Measurements from ENCODE around the gene CPNE9.
A peak's percentile ranks its signal among the peaks of the same experiment; 100 is the strongest.

Gene CPNE9, protein sequence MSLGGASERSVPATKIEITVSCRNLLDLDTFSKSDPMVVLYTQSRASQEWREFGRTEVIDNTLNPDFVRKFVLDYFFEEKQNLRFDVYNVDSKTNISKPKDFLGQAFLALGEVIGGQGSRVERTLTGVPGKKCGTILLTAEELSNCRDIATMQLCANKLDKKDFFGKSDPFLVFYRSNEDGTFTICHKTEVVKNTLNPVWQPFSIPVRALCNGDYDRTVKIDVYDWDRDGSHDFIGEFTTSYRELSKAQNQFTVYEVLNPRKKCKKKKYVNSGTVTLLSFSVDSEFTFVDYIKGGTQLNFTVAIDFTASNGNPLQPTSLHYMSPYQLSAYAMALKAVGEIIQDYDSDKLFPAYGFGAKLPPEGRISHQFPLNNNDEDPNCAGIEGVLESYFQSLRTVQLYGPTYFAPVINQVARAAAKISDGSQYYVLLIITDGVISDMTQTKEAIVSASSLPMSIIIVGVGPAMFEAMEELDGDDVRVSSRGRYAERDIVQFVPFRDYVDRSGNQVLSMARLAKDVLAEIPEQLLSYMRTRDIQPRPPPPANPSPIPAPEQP

DNA sequence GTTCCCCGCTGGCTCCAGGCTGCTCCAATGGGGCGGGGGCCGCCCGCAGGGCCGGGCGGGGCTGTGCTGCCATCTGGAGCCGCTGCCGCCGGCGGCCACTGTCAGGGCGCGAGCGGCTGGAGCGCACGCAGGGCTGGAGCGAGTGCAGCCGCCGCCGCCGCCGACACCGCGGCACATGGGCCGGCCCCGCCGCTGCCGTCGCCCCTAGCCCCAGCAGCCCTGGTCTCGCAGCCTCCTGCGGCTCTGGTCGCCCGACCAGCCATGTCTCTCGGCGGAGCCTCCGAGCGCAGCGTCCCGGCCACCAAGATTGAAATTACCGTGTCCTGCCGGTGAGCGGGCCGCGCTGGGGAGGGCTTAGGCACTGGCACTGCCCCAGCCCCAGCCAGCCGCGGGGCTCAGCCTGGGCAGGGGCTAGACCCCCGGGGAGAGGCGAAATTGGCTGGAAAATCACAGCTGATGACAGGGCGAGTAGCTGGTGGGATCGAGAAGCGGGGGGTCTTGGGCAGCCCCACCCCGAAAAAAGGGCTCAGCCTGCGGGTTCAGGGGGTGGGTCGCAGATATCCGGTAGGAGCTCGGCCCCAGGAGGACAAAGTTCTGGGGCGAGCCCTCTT, at the start of gene CPNE9:
Gene CPNE9 (plus strand): TSS at position 98 of the 611 bp plus-strand sequence. CDS start 164 bp downstream, at position 262.
- Mint-ChIP-seq H3K4me1 (no peaks in the 10 kb centered on the region), H3K9me3 (peaks cover 3% of the 10 kb centered on the region), H3K36me3 (ENCODE audit: low read depth) (peaks cover 19% of the 10 kb centered on the region), H3K27ac (no peak within 1 kb of the TSS), H3K4me3 (peak within 1 kb of the TSS; percentile 39 to 70 (median 44)), H3K27me3 (ENCODE audit: low read depth) (peaks cover 44% of the 10 kb centered on the region)
- TF ChIP-seq, protein P1, sequence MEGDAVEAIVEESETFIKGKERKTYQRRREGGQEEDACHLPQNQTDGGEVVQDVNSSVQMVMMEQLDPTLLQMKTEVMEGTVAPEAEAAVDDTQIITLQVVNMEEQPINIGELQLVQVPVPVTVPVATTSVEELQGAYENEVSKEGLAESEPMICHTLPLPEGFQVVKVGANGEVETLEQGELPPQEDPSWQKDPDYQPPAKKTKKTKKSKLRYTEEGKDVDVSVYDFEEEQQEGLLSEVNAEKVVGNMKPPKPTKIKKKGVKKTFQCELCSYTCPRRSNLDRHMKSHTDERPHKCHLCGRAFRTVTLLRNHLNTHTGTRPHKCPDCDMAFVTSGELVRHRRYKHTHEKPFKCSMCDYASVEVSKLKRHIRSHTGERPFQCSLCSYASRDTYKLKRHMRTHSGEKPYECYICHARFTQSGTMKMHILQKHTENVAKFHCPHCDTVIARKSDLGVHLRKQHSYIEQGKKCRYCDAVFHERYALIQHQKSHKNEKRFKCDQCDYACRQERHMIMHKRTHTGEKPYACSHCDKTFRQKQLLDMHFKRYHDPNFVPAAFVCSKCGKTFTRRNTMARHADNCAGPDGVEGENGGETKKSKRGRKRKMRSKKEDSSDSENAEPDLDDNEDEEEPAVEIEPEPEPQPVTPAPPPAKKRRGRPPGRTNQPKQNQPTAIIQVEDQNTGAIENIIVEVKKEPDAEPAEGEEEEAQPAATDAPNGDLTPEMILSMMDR (IDR thresholded peaks at IDR 0.05; ENCODE audit: unreplicated experiment in 3 of 3): no peak

DNA sequence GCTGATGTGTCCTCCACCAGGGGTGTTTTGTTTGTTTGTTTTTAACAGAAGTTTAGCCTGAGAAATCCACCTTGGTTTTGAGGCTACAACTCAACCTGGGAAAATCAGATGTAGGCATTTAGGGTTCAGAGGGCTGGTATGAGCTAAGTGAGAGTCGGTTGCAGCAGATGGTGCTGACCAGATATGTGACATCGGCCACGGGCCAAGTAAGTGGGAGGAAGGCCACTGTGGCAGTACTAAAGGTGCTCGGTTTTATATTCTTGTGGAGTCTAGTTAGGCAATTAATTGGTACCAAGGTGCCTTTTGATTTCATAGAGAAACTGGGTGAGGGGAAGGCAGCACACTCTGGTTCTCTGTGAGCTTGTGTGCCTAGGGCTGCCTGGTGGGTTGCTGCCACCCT, 43.8 kb upstream of the CPNE9 start:
- Mint-ChIP-seq H3K27me3 (ENCODE audit: low read depth) (no peaks in the 10 kb centered on the region), H3K4me1 (no peaks in the 10 kb centered on the region), H3K4me3 (no peak overlapping the region), H3K9me3 (no peaks in the 10 kb centered on the region), H3K36me3 (ENCODE audit: low read depth) (peaks cover 76% of the 10 kb centered on the region), H3K27ac (no peak overlapping the region)
- TF ChIP-seq, protein P1 (IDR thresholded peaks at IDR 0.05; ENCODE audit: unreplicated experiment in 3 of 3): no peak

DNA sequence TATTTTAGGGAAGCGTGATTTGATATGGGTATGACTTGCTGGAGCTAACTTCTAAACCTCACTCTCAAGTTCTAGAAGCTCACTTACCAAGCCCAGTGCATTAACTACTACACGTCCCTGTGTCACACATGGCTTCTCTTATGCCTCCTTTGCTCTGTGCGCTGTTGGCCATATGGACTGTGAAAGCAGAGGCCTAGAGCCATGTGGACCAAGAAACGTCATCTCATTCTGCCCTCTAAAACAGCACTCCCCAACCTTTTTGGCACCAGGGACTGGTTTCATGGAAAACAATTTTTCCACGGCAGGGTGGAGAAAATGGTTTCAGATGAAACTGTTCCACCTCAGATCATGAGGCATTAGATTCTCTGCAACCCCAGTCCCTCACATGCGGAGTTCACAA, 42.7 kb upstream of the CPNE9 start:
- H3K4me3 Mint-ChIP-seq: no peak overlapping the region
- peaks cover 79% of the 10 kb centered on the region for H3K36me3 Mint-ChIP-seq (ENCODE audit: low read depth)
- no peak overlapping the region for H3K27ac Mint-ChIP-seq
- no peaks in the 10 kb centered on the region for H3K27me3 Mint-ChIP-seq (ENCODE audit: low read depth)
- TF ChIP-seq, protein P1 (IDR thresholded peaks at IDR 0.05; ENCODE audit: unreplicated experiment in 3 of 3): no peak
- no peaks in the 10 kb centered on the region for H3K9me3 Mint-ChIP-seq
- H3K4me1 Mint-ChIP-seq: no peaks in the 10 kb centered on the region

DNA sequence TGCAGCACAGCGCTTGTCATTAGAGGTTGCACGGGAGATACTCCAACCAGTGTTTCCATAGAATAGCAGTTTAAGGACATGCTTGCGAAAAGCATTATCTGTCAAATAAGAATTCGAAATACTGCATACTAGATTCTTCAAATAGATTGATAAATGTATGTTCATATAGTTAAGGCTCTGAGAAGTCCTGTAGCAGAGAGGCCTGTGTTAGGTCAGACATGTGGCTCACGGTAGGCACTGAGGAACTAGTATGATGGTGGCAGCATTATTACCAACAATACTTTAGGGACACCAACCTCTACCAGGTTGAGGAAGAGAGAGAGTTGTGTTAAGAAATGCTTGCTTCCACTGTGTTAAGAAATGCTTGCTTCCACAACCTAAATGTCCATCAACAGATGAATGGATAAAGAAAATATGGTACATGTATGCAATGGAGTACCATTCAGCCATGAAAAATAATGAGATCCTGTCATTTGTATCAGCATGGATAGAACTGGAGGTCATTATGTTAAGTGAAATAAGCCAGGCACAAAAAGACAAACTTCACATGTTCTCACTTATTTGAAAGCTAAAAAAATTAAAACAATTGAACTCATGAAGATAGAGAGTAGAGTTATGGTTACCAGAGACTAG, 39.4 kb upstream of the CPNE9 start:
- Mint-ChIP-seq H3K27ac (no peak overlapping the region), H3K36me3 (ENCODE audit: low read depth) (peaks cover 69% of the 10 kb centered on the region), H3K27me3 (ENCODE audit: low read depth) (no peaks in the 10 kb centered on the region), H3K9me3 (no peaks in the 10 kb centered on the region), H3K4me3 (no peak overlapping the region), H3K4me1 (no peaks in the 10 kb centered on the region)
- TF ChIP-seq, protein P1 (IDR thresholded peaks at IDR 0.05; ENCODE audit: unreplicated experiment in 3 of 3): no peak

DNA sequence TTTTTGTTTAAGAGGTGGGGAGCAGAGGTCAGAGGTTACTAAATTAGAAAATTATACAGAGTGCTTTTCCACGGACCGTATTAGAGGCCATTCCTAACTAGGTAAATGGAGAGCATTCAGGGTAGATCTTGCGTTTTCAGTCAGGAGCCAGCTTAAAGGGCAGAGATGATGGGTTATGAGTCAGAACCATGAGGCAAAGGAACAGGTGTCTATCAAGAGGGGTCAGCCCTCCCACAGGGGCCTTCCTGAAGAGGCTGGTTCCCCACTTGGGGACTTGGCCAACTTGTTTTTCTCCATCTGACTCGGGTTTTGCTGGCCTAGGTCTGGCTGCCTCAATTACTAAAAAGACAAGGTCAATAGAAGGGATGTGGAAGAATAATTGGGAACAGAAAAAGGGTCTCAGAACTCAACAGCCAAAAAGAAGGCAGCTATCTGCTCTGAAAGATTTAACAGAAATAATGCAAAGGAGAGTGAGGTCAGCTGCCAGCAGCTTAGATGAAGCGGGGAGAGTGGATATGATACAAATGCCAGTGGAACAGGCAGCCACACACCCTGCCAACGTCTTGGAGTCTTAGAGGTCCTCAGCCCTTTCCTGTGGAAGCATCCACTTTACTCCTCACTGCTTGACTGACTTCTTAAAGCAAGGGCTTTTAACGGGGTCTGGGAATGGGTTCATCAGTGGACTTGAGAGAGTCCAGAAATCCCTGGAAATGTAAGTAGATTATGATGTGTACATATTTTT, 36.8 kb upstream of the CPNE9 start:
- Mint-ChIP-seq H3K27me3 (ENCODE audit: low read depth) (no peaks in the 10 kb centered on the region), H3K4me1 (no peaks in the 10 kb centered on the region), H3K4me3 (no peak overlapping the region), H3K36me3 (ENCODE audit: low read depth) (peaks cover 67% of the 10 kb centered on the region), H3K9me3 (no peaks in the 10 kb centered on the region), H3K27ac (no peak overlapping the region)
- TF ChIP-seq, protein P1 (IDR thresholded peaks at IDR 0.05; ENCODE audit: unreplicated experiment in 3 of 3): no peak
